A673 (cell line): Measurements from ENCODE around the gene RICTOR. TPM values are rescaled to one million over a fixed set of nuclear protein-coding genes. Genes with fewer than 3 reads are reported as not detected.

Experiments used
- BruUV-seq: library from RNA; stranded (reverse); fragments of 400-500 nt; replicated peaks from 2 replicates; lab custom pipeline; 2021; lab: Mats Ljungman, UMichigan
- CTCF ChIA-PET: fragments of 300-600 bp; sonication (Branson Sonifier 250); formaldehyde crosslinking; loops from one replicate; lab custom pipeline; 2022; ENCODE audit warnings: antibody characterized with exemption; lab: Charles Lee
- POLR2A ChIA-PET: fragments of 300-600 bp; sonication (Branson Sonifier 250); formaldehyde crosslinking; loops from one replicate; lab custom pipeline; 2022; ENCODE audit warnings: antibody characterized with exemption; ENCODE audit not compliant: low non-redundant PET; lab: Charles Lee
- DNase-seq: peaks from one replicate; pipeline ENCODE4 v3.0.0-alpha.2; 2015; ENCODE audit warnings: low spot score
- H3K27ac ChIP-seq: fragments of 200-600 bp; sonication (generic); 2 replicates; pipeline ENCODE4 v1.5.1; 2016; ENCODE audit warnings: mixed run types, low read depth, mild to moderate bottlenecking, mixed read lengths, antibody characterized with exemption, low read length; ENCODE audit not compliant: poor library complexity, severe bottlenecking
- H3K27me3 ChIP-seq: fragments of 200-600 bp; sonication (generic); replicated peaks from 2 replicates; pipeline ENCODE4 v1.6.1; 2017; ENCODE audit warnings: mixed run types, low read depth, mild to moderate bottlenecking, mixed read lengths, antibody characterized with exemption, low read length; ENCODE audit not compliant: insufficient read depth, poor library complexity
- H3K36me3 ChIP-seq: fragments of 200-600 bp; sonication (generic); 2 replicates; pipeline ENCODE4 v1.6.1; 2016; ENCODE audit warnings: mixed run types, mild to moderate bottlenecking, mixed read lengths, antibody characterized with exemption, low read length; ENCODE audit not compliant: insufficient read depth, poor library complexity, severe bottlenecking
- H3K4me1 ChIP-seq: fragments of 200-600 bp; sonication (generic); 2 replicates; pipeline ENCODE4 v1.6.1; 2017; ENCODE audit warnings: mixed run types, mild to moderate bottlenecking, mixed read lengths, antibody characterized with exemption, low read length; ENCODE audit not compliant: insufficient read depth, poor library complexity, severe bottlenecking
- H3K4me3 ChIP-seq: fragments of 200-600 bp; sonication (generic); 2 replicates; pipeline ENCODE4 v1.5.1; 2016; ENCODE audit warnings: low read depth, mixed run types, mild to moderate bottlenecking, mixed read lengths, low read length; ENCODE audit not compliant: poor library complexity, severe bottlenecking
- H3K9me3 ChIP-seq: fragments of 200-600 bp; sonication (generic); 2 replicates; pipeline ENCODE4 v1.6.1; 2016; ENCODE audit warnings: mixed run types, low read depth, mild to moderate bottlenecking, mixed read lengths, antibody characterized with exemption, low read length; ENCODE audit not compliant: poor library complexity, severe bottlenecking
- CTCF ChIP-seq: fragments of 300-800, 200-600 bp; sonication (generic); conservative IDR thresholded peaks from 2 replicates; pipeline ENCODE4 v1.5.1; 2017; ENCODE audit warnings: low read depth, mild to moderate bottlenecking, antibody characterized with exemption, low read length, moderate library complexity, mixed read lengths
- EZH2 ChIP-seq: fragments of 200-600 bp; sonication (generic); IDR thresholded peaks from 2 replicates; pipeline ENCODE4 v1.6.1; 2017; ENCODE audit warnings: borderline replicate concordance, low read depth, mild to moderate bottlenecking, mixed read lengths, antibody characterized with exemption, low read length; ENCODE audit not compliant: poor library complexity, severe bottlenecking
- intact Hi-C: fragments of 100-400 bp; cut with micrococcal nuclease; formaldehyde crosslinking; loops from one replicate; pipeline ENCODE4 v1.10.0; 2022; ENCODE audit not compliant: unreplicated experiment
- total RNA-seq: library from RNA; stranded (reverse); gene quantifications from 2 replicates; pipeline ENCODE4 v1.2.3, GENCODE V29; 2021

RICTOR gene
- total RNA-seq, 1 experiment from 2014 or later, result 23.3 TPM

- intact Hi-C loops, result no loop called here
- Histone ChIP-seq H3K36me3 (peaks cover 4% of the 10 kb centered on the region), H3K27ac (no peak overlapping the region), H3K9me3 (no peaks in the 10 kb centered on the region), H3K27me3 (no peaks in the 10 kb centered on the region), H3K4me3 (no peak overlapping the region), H3K4me1 (peaks cover 13% of the 10 kb centered on the region)
- TF ChIP-seq EZH2 (no peak), CTCF (no peak)
- ChIA-PET POLR2A (no interaction called here), CTCF (no interaction called here)
- no peak for DNase-seq
- no TSS peak for BruUV-seq
Observed at GRCh38 chr5:39017504-39017903, 56.7 kb downstream of the RICTOR start.

- no peak for DNase-seq
- Histone ChIP-seq H3K4me3 (no peak overlapping the region), H3K36me3 (peaks cover 7% of the 10 kb centered on the region), H3K27me3 (no peaks in the 10 kb centered on the region), H3K27ac (no peak overlapping the region), H3K4me1 (peaks cover 7% of the 10 kb centered on the region), H3K9me3 (no peaks in the 10 kb centered on the region)
- intact Hi-C loops, result no loop called here
- CTCF ChIA-PET, result no interaction called here
- TF ChIP-seq CTCF, result no peak
- no peak for TF ChIP-seq EZH2
- POLR2A ChIA-PET, result no interaction called here
- no TSS peak for BruUV-seq
Observed at GRCh38 chr5:39016587-39017275, 57.5 kb downstream of the RICTOR start.

GRCh38 chr5:39015743-39016586 is 58.2 kb downstream of the RICTOR start:
- peaks cover under 1% of the 10 kb centered on the region for H3K4me1 ChIP-seq
- no peak for DNase-seq
- peaks cover 7% of the 10 kb centered on the region for H3K36me3 ChIP-seq
- H3K27ac ChIP-seq, result no peak overlapping the region
- POLR2A ChIA-PET, result interaction anchor here (0.6 kb wide), 1 partner anchor 645 kb away, joined by 4 read pairs; no protein-coding TSS in a partner anchor
- TF ChIP-seq EZH2 (no peak), CTCF (no peak)
- CTCF ChIA-PET, result no interaction called here
- intact Hi-C loops, result no loop called here
- BruUV-seq, result no TSS peak
- H3K27me3 ChIP-seq, result no peaks in the 10 kb centered on the region
- peaks cover 6% of the 10 kb centered on the region for H3K9me3 ChIP-seq
- H3K4me3 ChIP-seq, result no peak overlapping the region
